ENCODE data around the gene SYMPK.

DNA sequence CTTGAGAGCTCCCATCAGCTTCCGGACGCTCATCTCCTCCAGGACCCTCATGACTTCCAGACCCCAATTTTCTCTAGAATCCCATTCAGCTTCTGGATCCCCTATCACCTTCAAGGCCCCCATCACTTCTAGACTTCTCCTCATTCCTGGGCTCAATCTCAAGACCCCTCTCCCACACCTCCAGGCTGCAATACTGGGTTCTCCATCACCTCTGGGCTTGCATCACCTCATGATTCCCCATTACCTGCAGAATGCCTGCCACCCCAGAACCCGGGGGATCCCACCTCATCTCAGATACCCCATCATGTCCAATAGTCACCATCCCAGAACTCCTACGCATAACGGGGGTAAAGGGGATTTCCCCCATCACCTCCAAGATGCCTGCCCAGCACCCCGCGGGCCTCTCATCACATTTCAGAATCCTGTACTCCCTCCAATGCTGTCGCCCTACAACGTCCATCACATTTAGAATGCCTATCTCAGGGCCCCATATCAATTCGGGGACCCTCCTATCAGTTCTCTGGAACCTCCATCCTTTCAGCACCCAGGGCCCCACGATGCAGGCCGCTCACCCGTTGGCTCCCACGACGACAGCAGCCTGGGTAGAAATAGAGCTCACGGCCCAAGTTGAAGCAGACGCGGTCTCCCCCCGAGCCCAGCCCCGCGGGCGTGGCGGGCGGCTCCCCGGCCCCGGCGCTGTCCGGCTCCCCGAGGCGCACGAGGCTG, 71.0 kb downstream of the SYMPK start:
- TF ChIP-seq POLR2A (IDR thresholded peaks at IDR 0.05) (no peak), POLR2AphosphoS5 (IDR thresholded peaks at IDR 0.05) (no peak)
- TF ChIP-seq, protein P1, sequence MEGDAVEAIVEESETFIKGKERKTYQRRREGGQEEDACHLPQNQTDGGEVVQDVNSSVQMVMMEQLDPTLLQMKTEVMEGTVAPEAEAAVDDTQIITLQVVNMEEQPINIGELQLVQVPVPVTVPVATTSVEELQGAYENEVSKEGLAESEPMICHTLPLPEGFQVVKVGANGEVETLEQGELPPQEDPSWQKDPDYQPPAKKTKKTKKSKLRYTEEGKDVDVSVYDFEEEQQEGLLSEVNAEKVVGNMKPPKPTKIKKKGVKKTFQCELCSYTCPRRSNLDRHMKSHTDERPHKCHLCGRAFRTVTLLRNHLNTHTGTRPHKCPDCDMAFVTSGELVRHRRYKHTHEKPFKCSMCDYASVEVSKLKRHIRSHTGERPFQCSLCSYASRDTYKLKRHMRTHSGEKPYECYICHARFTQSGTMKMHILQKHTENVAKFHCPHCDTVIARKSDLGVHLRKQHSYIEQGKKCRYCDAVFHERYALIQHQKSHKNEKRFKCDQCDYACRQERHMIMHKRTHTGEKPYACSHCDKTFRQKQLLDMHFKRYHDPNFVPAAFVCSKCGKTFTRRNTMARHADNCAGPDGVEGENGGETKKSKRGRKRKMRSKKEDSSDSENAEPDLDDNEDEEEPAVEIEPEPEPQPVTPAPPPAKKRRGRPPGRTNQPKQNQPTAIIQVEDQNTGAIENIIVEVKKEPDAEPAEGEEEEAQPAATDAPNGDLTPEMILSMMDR (IDR thresholded peaks at IDR 0.05 in 8 of 11, conservative IDR thresholded peaks at IDR 0.05 in 3 of 11) = no peak

Data from spleen (tissue), 7 donors.